Astrocyte of the spinal cord (primary cell): ENCODE data around the gene BIN2.
A peak's percentile ranks its signal among the peaks of the same experiment; 100 is the strongest.
"Not testable (repeated sequence)": the region's sequence is repeated elsewhere in the genome, so short reads cannot be mapped to it uniquely, and the experiment has no call there.

Experiments used
- DNase-seq: peaks from one replicate; pipeline ENCODE4 v3.0.0; 2011; ENCODE audit warnings: low read depth, low spot score
- H3K4me3 ChIP-seq: 2 replicates; pipeline ENCODE4 v1.5.1; 2011; ENCODE audit warnings: low read depth, mild to moderate bottlenecking, low read length, moderate library complexity
- CTCF ChIP-seq: IDR thresholded peaks from 2 replicates; pipeline ENCODE4 v1.5.1; 2012; ENCODE audit warnings: low read depth, mild to moderate bottlenecking, low read length, inconsistent platforms
- in situ Hi-C: cut with HindIII; loops from 2 replicates; pipeline ENCODE4 v1.10.0; 2017; ENCODE audit warnings: low sequenced_read_pairs

BIN2 gene

GRCh38 chr12:51275088-51275487 is 48.9 kb downstream of the BIN2 start:
- in situ Hi-C loops, result no loop called here
- H3K4me3 ChIP-seq, result no peak overlapping the region
- TF ChIP-seq CTCF, result no peak
- no peak for DNase-seq

- in situ Hi-C loops, DNase-seq, H3K4me3 ChIP-seq: not testable (repeated sequence)
Measured at GRCh38 chr12:51272810-51273209, 51.2 kb downstream of the BIN2 start.

GRCh38 chr12:51270951-51271518 is 52.9 kb downstream of the BIN2 start:
- peak; percentile 86 for DNase-seq
- H3K4me3 ChIP-seq, result peak overlapping the region; percentile 64
- TF ChIP-seq CTCF, result no peak
- in situ Hi-C loops, result no loop called here

GRCh38 chr12:51270067-51270950 is 53.7 kb downstream of the BIN2 start, which contains the start of gene SMAGP:
SMAGP (minus strand) TSS chr12:51270415; CDS start chr12:51269278, 1,137 bp downstream.
- no peak for TF ChIP-seq CTCF
- peak within 1 kb of the TSS; percentile 64 for H3K4me3 ChIP-seq
- peak; percentile 36 for DNase-seq
- in situ Hi-C loops, result no loop called here

GRCh38 chr12:51269174-51270066 is 54.6 kb downstream of the BIN2 start:
- peak; percentile 39 for DNase-seq
- in situ Hi-C loops, result no loop called here
- peak overlapping the region; percentile 64 for H3K4me3 ChIP-seq
- TF ChIP-seq CTCF, result peak; percentile 30

GRCh38 chr12:51265024-51265423 is 59.0 kb downstream of the BIN2 start:
- TF ChIP-seq CTCF, result no peak
- DNase-seq, result no peak
- in situ Hi-C loops, result no loop called here
- H3K4me3 ChIP-seq, result no peak overlapping the region
